ENCODE results near the gene FBXW7. TPM values are rescaled to one million over a fixed set of nuclear protein-coding genes. Genes with fewer than 3 reads are reported as not detected.

FBXW7 gene
- total RNA-seq, 1 experiment from 2014 or later: 28.9 TPM

GRCh38 chr4:152372444-152372843 lies 163.4 kb downstream of the FBXW7 start:
- Histone ChIP-seq H3K9me3 (replicated peaks) (no peaks in the 10 kb centered on the region), H3K4me1 (replicated peaks) (peaks cover 15% of the 10 kb centered on the region), H3K4me3 (no peak overlapping the region), H3K36me3 (no peaks in the 10 kb centered on the region), H3K27ac (no peak overlapping the region), H3K27me3 (replicated peaks) (no peaks in the 10 kb centered on the region)
- no peak for DNase-seq (ENCODE audit: low read depth in 1 of 2, low spot score in 2 of 2)

DNA sequence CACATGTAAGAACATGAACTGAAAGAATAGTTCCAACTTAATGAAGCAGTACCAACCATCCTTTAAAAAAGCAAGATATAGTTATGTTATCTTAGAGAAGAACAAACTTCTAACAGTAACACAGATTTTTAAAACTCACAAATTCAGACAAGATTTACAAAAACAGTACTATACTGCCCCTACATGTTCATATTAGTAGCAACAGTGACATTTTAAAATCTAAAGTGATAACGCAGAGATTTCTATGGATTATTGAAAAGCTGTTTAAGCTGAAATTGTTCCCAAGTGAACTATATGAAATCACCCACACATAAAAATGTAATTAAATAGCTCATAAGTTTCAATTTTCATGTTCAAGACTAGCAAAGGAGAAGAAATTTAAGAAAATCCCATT lies 166.0 kb downstream of the FBXW7 start:
- Histone ChIP-seq H3K27me3 (replicated peaks) (no peaks in the 10 kb centered on the region), H3K36me3 (no peaks in the 10 kb centered on the region; the same call in 1 of the 2 replicates), H3K4me1 (replicated peaks) (peaks cover 14% of the 10 kb centered on the region), H3K4me3 (no peak overlapping the region), H3K27ac (no peak overlapping the region), H3K9me3 (replicated peaks) (no peaks in the 10 kb centered on the region)
- DNase-seq (ENCODE audit: low read depth in 1 of 2, low spot score in 2 of 2): no peak

- H3K9me3 ChIP-seq (replicated peaks): no peaks in the 10 kb centered on the region
- no peaks in the 10 kb centered on the region; the same call in 1 of the 2 replicates for H3K36me3 ChIP-seq
- no peak overlapping the region for H3K4me3 ChIP-seq
- H3K4me1 ChIP-seq (replicated peaks): peaks cover 9% of the 10 kb centered on the region
- H3K27me3 ChIP-seq (replicated peaks): no peaks in the 10 kb centered on the region
- no peak overlapping the region for H3K27ac ChIP-seq
- DNase-seq (ENCODE audit: low read depth in 1 of 2, low spot score in 2 of 2): no peak
These were observed 166.5 kb downstream of the FBXW7 start for GRCh38 chr4:152369203-152369901.

GRCh38 chr4:152368001-152368400 lies 167.9 kb downstream of the FBXW7 start:
- Histone ChIP-seq H3K36me3 (no peaks in the 10 kb centered on the region; the same call in 1 of the 2 replicates), H3K4me3 (no peak overlapping the region), H3K27me3 (replicated peaks) (no peaks in the 10 kb centered on the region), H3K9me3 (replicated peaks) (no peaks in the 10 kb centered on the region), H3K27ac (no peak overlapping the region), H3K4me1 (replicated peaks) (0 out of 2 replicates have a peak, but pooled peaks cover 4% of the 10 kb centered on the region)
- no peak for DNase-seq (ENCODE audit: low read depth in 1 of 2, low spot score in 2 of 2)

DNA sequence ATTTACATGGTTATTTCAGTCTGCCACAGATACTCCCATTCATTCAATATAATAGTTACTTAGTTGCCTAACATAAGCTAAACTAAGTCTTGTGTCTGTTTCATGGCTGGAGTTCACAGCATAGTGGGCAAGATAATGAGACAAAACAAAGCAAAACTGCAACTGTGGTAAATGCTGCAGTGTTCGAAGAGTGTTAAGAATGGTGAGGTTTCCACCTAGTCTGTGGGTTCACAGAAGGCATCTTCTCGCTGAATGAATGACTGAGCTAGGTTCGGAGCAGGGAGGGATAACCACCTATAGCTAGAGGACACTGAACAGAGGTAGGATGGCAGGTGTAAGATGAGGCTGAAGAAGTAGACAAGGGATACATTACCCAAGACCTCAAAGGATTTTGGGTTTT lies 171.0 kb downstream of the FBXW7 start:
- Histone ChIP-seq H3K4me1 (replicated peaks) (peaks cover 12% of the 10 kb centered on the region), H3K9me3 (replicated peaks) (no peaks in the 10 kb centered on the region), H3K4me3 (no peak overlapping the region), H3K36me3 (no peaks in the 10 kb centered on the region; the same call in 1 of the 2 replicates), H3K27ac (no peak overlapping the region), H3K27me3 (replicated peaks) (no peaks in the 10 kb centered on the region)
- no peak for DNase-seq (ENCODE audit: low read depth in 1 of 2, low spot score in 2 of 2)

- DNase-seq (ENCODE audit: low read depth in 1 of 2, low spot score in 2 of 2): no peak
- peaks cover 13% of the 10 kb centered on the region for H3K4me1 ChIP-seq (replicated peaks)
- no peaks in the 10 kb centered on the region; the same call in 1 of the 2 replicates for H3K36me3 ChIP-seq
- H3K4me3 ChIP-seq: no peak overlapping the region
- H3K27ac ChIP-seq: no peak overlapping the region
- no peaks in the 10 kb centered on the region for H3K9me3 ChIP-seq (replicated peaks)
- no peaks in the 10 kb centered on the region for H3K27me3 ChIP-seq (replicated peaks)
These were observed 171.5 kb downstream of the FBXW7 start for GRCh38 chr4:152364383-152364782.

- Histone ChIP-seq H3K27ac (no peak overlapping the region), H3K4me3 (no peak overlapping the region), H3K36me3 (no peaks in the 10 kb centered on the region; the same call in 1 of the 2 replicates), H3K9me3 (replicated peaks) (no peaks in the 10 kb centered on the region), H3K27me3 (replicated peaks) (no peaks in the 10 kb centered on the region), H3K4me1 (replicated peaks) (peaks cover 13% of the 10 kb centered on the region)
- DNase-seq (ENCODE audit: low read depth in 1 of 2, low spot score in 2 of 2): no peak
These were observed 172.0 kb downstream of the FBXW7 start for GRCh38 chr4:152363904-152364303.

DNA sequence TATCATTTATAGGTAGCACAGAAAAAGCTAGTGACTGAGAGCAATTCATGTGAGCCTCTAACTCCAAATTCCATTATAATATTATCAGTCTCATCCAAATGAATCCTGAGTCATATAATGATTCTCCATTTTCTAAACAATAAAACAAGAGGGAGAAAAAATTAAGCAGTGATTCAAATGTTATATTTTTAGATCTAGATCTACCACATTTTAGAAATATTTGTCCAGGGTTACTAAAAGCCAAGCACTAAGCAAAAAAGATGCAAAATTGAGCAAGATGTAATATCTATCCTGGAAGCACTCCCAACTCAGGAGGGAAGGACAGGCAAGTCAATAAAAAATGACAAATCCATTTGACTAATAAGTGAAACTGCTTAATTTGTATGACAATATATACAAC lies 172.8 kb downstream of the FBXW7 start:
- H3K27ac ChIP-seq: no peak overlapping the region

DNA sequence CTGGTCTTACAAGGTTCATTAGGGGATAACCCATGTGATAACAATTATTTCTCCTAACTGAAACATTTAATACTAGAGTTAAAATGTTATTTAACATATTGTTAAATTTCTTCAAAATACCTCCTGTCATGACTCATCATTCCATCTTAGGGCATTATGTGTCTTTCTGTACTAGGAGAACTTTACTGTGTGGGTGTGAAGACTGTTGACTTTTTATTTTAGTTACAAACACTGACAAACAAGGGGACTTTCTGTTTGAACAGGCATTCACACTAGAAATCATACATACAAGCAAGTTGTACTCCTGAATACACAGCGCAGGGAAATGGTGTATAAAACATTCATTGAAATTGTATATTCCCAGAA lies 175.9 kb downstream of the FBXW7 start:
- H3K4me1 ChIP-seq (replicated peaks): peaks cover 13% of the 10 kb centered on the region
- DNase-seq (ENCODE audit: low read depth in 1 of 2, low spot score in 2 of 2): no peak
- no peak overlapping the region for H3K27ac ChIP-seq
- H3K9me3 ChIP-seq (replicated peaks): no peaks in the 10 kb centered on the region
- H3K27me3 ChIP-seq (replicated peaks): no peaks in the 10 kb centered on the region
- no peak overlapping the region for H3K4me3 ChIP-seq
- no peaks in the 10 kb centered on the region; the same call in 1 of the 2 replicates for H3K36me3 ChIP-seq

More for the DNA sequence above, 172.8 kb downstream of the FBXW7 start:
- H3K27me3 ChIP-seq (replicated peaks): no peaks in the 10 kb centered on the region
- no peak for DNase-seq (ENCODE audit: low read depth in 1 of 2, low spot score in 2 of 2)
- no peaks in the 10 kb centered on the region for H3K9me3 ChIP-seq (replicated peaks)
- H3K4me1 ChIP-seq (replicated peaks): peaks cover 13% of the 10 kb centered on the region
- no peaks in the 10 kb centered on the region; the same call in 1 of the 2 replicates for H3K36me3 ChIP-seq
- H3K4me3 ChIP-seq: no peak overlapping the region

DNA sequence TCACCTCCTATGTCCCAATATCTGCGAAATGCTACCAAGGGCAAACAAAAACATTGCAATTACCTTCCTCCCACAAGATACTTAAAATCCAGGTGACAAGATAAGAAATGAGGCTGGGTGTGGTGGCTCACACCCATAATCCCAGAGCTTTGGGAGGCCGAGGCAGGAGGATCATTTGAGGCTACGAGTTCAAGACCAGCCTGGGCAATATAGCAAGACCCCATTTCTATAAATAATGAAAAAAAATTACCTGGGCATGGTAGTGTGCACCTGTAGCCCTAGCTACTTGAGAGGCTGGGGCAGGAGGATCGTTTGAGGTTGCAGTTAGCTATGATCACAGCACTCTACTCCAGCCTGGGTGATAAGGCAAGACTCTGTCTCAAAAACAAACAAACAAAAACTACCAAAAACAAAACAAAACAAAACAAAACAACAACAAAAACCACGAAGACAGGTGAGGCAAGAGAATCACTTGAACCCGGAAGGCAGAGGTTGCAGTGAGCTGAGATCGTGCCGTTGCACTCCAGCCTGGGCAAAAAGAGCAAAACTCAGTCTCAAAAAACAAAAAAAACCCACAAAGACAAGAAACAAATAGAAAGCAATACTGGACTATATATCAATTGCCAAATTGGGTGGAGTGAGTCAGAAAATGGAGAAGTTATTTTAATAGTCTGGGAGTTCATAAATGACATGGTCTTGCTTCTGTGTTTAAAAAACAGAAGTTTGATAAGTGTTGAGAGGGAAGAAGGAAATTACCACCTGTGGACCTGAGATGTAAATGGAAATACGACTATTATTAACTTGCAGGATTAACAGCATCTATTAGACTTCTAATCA lies 176.5 kb downstream of the FBXW7 start:
- Histone ChIP-seq H3K27ac (no peak overlapping the region), H3K27me3 (replicated peaks) (no peaks in the 10 kb centered on the region), H3K36me3 (no peaks in the 10 kb centered on the region), H3K4me1 (replicated peaks) (peaks cover 13% of the 10 kb centered on the region), H3K9me3 (replicated peaks) (no peaks in the 10 kb centered on the region), H3K4me3 (no peak overlapping the region)
- no peak for DNase-seq (ENCODE audit: low read depth in 1 of 2, low spot score in 2 of 2)

DNA sequence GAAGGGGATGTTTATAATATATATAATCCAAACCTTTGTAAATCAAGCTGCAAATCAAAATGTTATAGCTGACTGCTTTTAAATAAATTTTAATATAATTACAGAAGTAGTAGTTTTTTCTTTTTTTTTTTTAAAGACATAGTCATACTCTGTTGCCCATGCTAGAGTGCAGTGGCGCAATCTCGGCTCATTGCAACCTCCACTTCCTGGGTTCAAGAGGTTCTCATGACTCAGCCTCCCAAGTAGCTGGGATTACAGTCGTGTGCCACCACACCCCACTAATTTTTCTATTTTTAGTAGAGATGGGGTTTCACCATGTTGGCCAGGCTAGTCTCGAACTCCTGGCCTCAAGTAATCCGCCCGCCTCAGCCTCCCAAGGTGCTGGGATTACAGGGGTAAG lies 178.7 kb downstream of the FBXW7 start:
- H3K4me1 ChIP-seq (replicated peaks): peaks cover 10% of the 10 kb centered on the region
- no peak for DNase-seq (ENCODE audit: low read depth in 1 of 2, low spot score in 2 of 2)
- H3K4me3 ChIP-seq: no peak overlapping the region
- H3K36me3 ChIP-seq: no peaks in the 10 kb centered on the region
- H3K9me3 ChIP-seq (replicated peaks): no peaks in the 10 kb centered on the region
- H3K27ac ChIP-seq: no peak overlapping the region
- no peaks in the 10 kb centered on the region for H3K27me3 ChIP-seq (replicated peaks)

DNA sequence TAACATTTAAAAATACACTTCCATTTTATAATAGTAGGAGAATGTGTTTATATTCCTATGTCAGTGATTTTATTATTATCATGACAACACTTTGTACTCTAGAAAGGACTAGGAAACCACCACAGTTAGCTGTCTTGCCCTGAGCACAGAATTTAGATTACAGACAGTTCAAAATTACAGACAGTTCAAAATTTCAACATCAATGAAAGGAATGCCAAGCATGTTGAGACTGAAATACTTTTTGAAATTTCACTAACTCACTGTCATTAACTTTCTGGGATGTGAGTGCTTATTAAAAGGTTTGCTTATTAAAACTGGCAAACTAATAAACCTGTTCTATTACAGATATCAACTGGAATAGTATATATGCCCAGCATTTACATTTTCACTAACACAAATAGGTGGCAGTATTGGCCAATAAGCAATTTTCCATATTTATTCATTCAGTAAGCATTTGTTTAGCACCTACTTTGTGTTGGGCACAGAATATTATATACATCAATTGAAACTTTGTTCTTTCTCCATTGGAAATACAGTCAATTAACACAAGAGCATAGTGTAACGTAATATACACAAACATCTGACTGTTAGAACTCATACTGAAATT lies 179.4 kb downstream of the FBXW7 start:
- Histone ChIP-seq H3K4me1 (replicated peaks) (peaks cover 11% of the 10 kb centered on the region), H3K4me3 (no peak overlapping the region), H3K27me3 (replicated peaks) (no peaks in the 10 kb centered on the region), H3K36me3 (no peaks in the 10 kb centered on the region), H3K27ac (no peak overlapping the region), H3K9me3 (replicated peaks) (no peaks in the 10 kb centered on the region)
- no peak for DNase-seq (ENCODE audit: low read depth in 1 of 2, low spot score in 2 of 2)

- peak; percentile 43 to 53 for DNase-seq (ENCODE audit: low read depth in 1 of 2, low spot score in 2 of 2)
- H3K9me3 ChIP-seq (replicated peaks): no peaks in the 10 kb centered on the region
- no peaks in the 10 kb centered on the region for H3K36me3 ChIP-seq
- H3K4me3 ChIP-seq: peak overlapping the region; percentile 22
- peaks cover 4% of the 10 kb centered on the region; the same call in 1 of the 2 replicates for H3K4me1 ChIP-seq (replicated peaks)
- H3K27me3 ChIP-seq (replicated peaks): no peaks in the 10 kb centered on the region
- H3K27ac ChIP-seq: no peak overlapping the region
These were observed 183.2 kb downstream of the FBXW7 start for GRCh38 chr4:152352622-152353116.
